GM21528 (cell line): ENCODE results near the gene COMMD9.

Experiments
- ATAC-seq: cut with Tn5 transposase; IDR thresholded peaks from one replicate; pipeline ENCODE4 v1.9.1; 2021; ENCODE audit warnings: mild to moderate bottlenecking, moderate library complexity; ENCODE audit not compliant: unreplicated experiment, low FRiP score

Gene COMMD9

GRCh38 chr11:36228689-36229088 is 60.5 kb downstream of the COMMD9 start:
- ATAC-seq: no peak

- ATAC-seq: no peak
These were observed 62.2 kb downstream of the COMMD9 start for GRCh38 chr11:36227044-36227443.

GRCh38 chr11:36224209-36224882 is 64.9 kb downstream of the COMMD9 start:
- no peak for ATAC-seq

GRCh38 chr11:36222831-36223635 is 66.2 kb downstream of the COMMD9 start:
- ATAC-seq: no peak
